ENCODE results near the gene AGA. TPM values are rescaled to one million over a fixed set of nuclear protein-coding genes. Genes with fewer than 3 reads are reported as not detected.

Gene AGA
- total and polyA plus RNA-seq, 2 of the 13 experiments (the other 11 are each of a cell fraction or from before 2014, with no cell fraction given): 21.9 to 22.3 TPM

GRCh38 chr4:177441803-177442622, at the start of gene AGA (continued):
- no peak for TF ChIP-seq TRIM22 (IDR thresholded peaks at IDR 0.05)
- TF ChIP-seq ZNF260 (CRISPR knock-in tag; IDR thresholded peaks at IDR 0.05; ENCODE audit: borderline replicate concordance, low read depth): 0 out of 2 replicates have a peak, but pooled peaks have one; percentile 68
- TF ChIP-seq SP5 (CRISPR knock-in tag; IDR thresholded peaks at IDR 0.05; ENCODE audit: borderline replicate concordance, low read depth): peak; percentile 89
- peak; percentile 43 for TF ChIP-seq ZNF12 (CRISPR knock-in tag; IDR thresholded peaks at IDR 0.05)
- TF ChIP-seq FOXK2 (IDR thresholded peaks at IDR 0.05): no peak
- 0 out of 2 replicates have a peak, but pooled peaks have one; percentile 35 for TF ChIP-seq TOPORS (CRISPR knock-in tag; IDR thresholded peaks at IDR 0.05)
- TF ChIP-seq ZEB1 (IDR thresholded peaks at IDR 0.05; ENCODE audit: insufficient replicate concordance, low read depth): peak; percentile 6
- 0 out of 2 replicates have a peak, but pooled peaks have one; percentile 35 for TF ChIP-seq TBX3 (IDR thresholded peaks at IDR 0.05; ENCODE audit: borderline replicate concordance)
- TF ChIP-seq ASH2L (IDR thresholded peaks at IDR 0.05; ENCODE audit: insufficient read length, low read depth, low read length): no peak
- no peak for TF ChIP-seq BCLAF1 (IDR thresholded peaks at IDR 0.05)
- no peak for TF ChIP-seq FOXO1 (CRISPR knock-in tag; IDR thresholded peaks at IDR 0.05)
- TF ChIP-seq KDM3A (CRISPR knock-in tag; IDR thresholded peaks at IDR 0.05; ENCODE audit: low read depth): peak; percentile 60; the same call in 1 of the 2 replicates
- no peak for TF ChIP-seq TRIM24 (CRISPR knock-in tag; IDR thresholded peaks at IDR 0.05)
- TF ChIP-seq NAIF1 (CRISPR knock-in tag; IDR thresholded peaks at IDR 0.05; ENCODE audit: borderline replicate concordance): peak; percentile 88
- TF ChIP-seq CBFB (CRISPR knock-in tag; IDR thresholded peaks at IDR 0.05): no peak; the same call in 1 of the 2 replicates
- TF ChIP-seq ZNF841 (CRISPR knock-in tag; IDR thresholded peaks at IDR 0.05; ENCODE audit: borderline replicate concordance): 0 out of 2 replicates have a peak, but pooled peaks have one; percentile 65
- peak; percentile 29; the same call in 1 of the 2 replicates for TF ChIP-seq ZNF567 (CRISPR knock-in tag; IDR thresholded peaks at IDR 0.05; ENCODE audit: borderline replicate concordance)
- no peak for TF ChIP-seq SCMH1 (CRISPR knock-in tag; IDR thresholded peaks at IDR 0.05; ENCODE audit: borderline replicate concordance)
- peak; percentile 70; the same call in 1 of the 2 replicates for TF ChIP-seq MEIS1 (CRISPR knock-in tag; IDR thresholded peaks at IDR 0.05; ENCODE audit: borderline replicate concordance)
- TF ChIP-seq RFX1 (IDR thresholded peaks at IDR 0.05): no peak
- no peak for TF ChIP-seq ETV6 (CRISPR knock-in tag; conservative IDR thresholded peaks at IDR 0.05)
- 0 out of 2 replicates have a peak, but pooled peaks have one; percentile 38 for TF ChIP-seq GMEB2 (CRISPR knock-in tag; IDR thresholded peaks at IDR 0.05; ENCODE audit: low read depth)
- peak; percentile 48; the same call in 1 of the 2 replicates for TF ChIP-seq DRAP1 (CRISPR knock-in tag; IDR thresholded peaks at IDR 0.05)
- TF ChIP-seq ZNF572 (CRISPR knock-in tag; IDR thresholded peaks at IDR 0.05): no peak
- peak; percentile 83; the same call in 1 of the 2 replicates for TF ChIP-seq NFE2L1 (CRISPR knock-in tag; IDR thresholded peaks at IDR 0.05; ENCODE audit: borderline replicate concordance)

Data from HepG2 (cell line).